ENCODE results near the gene NPHS2.

NPHS2 gene

GRCh38 chr1:179554427-179554826, 21.3 kb downstream of the NPHS2 start:
- Histone ChIP-seq H3K79me2 (ENCODE audit: control insufficient read depth, low read length) (no peaks in the 10 kb centered on the region), H3K9me2 (replicated peaks; ENCODE audit: control insufficient read depth, low read length) (no peaks in the 10 kb centered on the region), H3K27ac (ENCODE audit: low read depth, low read length) (no peak overlapping the region), H3K4me3 (ENCODE audit: low read length) (no peak overlapping the region), H3K27me3 (ENCODE audit: control insufficient read depth, low read length) (peaks cover 4% of the 10 kb centered on the region), H3K9me3 (ENCODE audit: control insufficient read depth, insufficient read depth, low read length) (no peaks in the 10 kb centered on the region), H3F3A (ENCODE audit: control insufficient read depth, insufficient read depth) (no peaks in the 10 kb centered on the region), H4K20me1 (ENCODE audit: control insufficient read depth, insufficient read depth, low read depth, low read length) (no peaks in the 10 kb centered on the region), H3K4me2 (ENCODE audit: low read length) (no peak overlapping the region), H3K36me3 (ENCODE audit: control insufficient read depth, low read length) (no peaks in the 10 kb centered on the region), H3K4me1 (ENCODE audit: control insufficient read depth, low read length) (no peaks in the 10 kb centered on the region)
- TF ChIP-seq CTCF (IDR thresholded peaks at IDR 0.05; ENCODE audit: low read depth, low read length, poor library complexity, severe bottlenecking): no peak
- TF ChIP-seq EZH2phosphoT487 (IDR thresholded peaks at IDR 0.05; ENCODE audit: borderline replicate concordance, low read length): no peak

GRCh38 chr1:179550746-179551682, 24.7 kb downstream of the NPHS2 start:
- Histone ChIP-seq H3F3A (ENCODE audit: control insufficient read depth, insufficient read depth) (no peaks in the 10 kb centered on the region), H3K4me3 (ENCODE audit: low read length) (no peak overlapping the region), H3K27me3 (ENCODE audit: control insufficient read depth, low read length) (no peaks in the 10 kb centered on the region), H3K79me2 (ENCODE audit: control insufficient read depth, low read length) (no peaks in the 10 kb centered on the region), H3K36me3 (ENCODE audit: control insufficient read depth, low read length) (no peaks in the 10 kb centered on the region), H4K20me1 (ENCODE audit: control insufficient read depth, insufficient read depth, low read depth, low read length) (no peaks in the 10 kb centered on the region), H3K4me1 (ENCODE audit: control insufficient read depth, low read length) (no peaks in the 10 kb centered on the region), H3K27ac (ENCODE audit: low read depth, low read length) (no peak overlapping the region), H3K9me2 (replicated peaks; ENCODE audit: control insufficient read depth, low read length) (no peaks in the 10 kb centered on the region), H3K9me3 (ENCODE audit: control insufficient read depth, insufficient read depth, low read length) (no peaks in the 10 kb centered on the region), H3K4me2 (ENCODE audit: low read length) (no peak overlapping the region)
- no peak for TF ChIP-seq CTCF (IDR thresholded peaks at IDR 0.05; ENCODE audit: low read depth, low read length, poor library complexity, severe bottlenecking)
- no peak for TF ChIP-seq EZH2phosphoT487 (IDR thresholded peaks at IDR 0.05; ENCODE audit: borderline replicate concordance, low read length)

GRCh38 chr1:179549368-179549700, 26.4 kb downstream of the NPHS2 start:
- no peaks in the 10 kb centered on the region for H3K27me3 ChIP-seq (ENCODE audit: control insufficient read depth, low read length)
- TF ChIP-seq CTCF (IDR thresholded peaks at IDR 0.05; ENCODE audit: low read depth, low read length, poor library complexity, severe bottlenecking): no peak
- no peak for TF ChIP-seq EZH2phosphoT487 (IDR thresholded peaks at IDR 0.05; ENCODE audit: borderline replicate concordance, low read length)
- no peak overlapping the region for H3K4me3 ChIP-seq (ENCODE audit: low read length)
- H3K79me2 ChIP-seq (ENCODE audit: control insufficient read depth, low read length): no peaks in the 10 kb centered on the region
- no peaks in the 10 kb centered on the region for H3F3A ChIP-seq (ENCODE audit: control insufficient read depth, insufficient read depth)
- no peak overlapping the region for H3K4me2 ChIP-seq (ENCODE audit: low read length)
- no peaks in the 10 kb centered on the region for H4K20me1 ChIP-seq (ENCODE audit: control insufficient read depth, insufficient read depth, low read depth, low read length)
- no peaks in the 10 kb centered on the region for H3K4me1 ChIP-seq (ENCODE audit: control insufficient read depth, low read length)
- H3K9me3 ChIP-seq (ENCODE audit: control insufficient read depth, insufficient read depth, low read length): no peaks in the 10 kb centered on the region
- H3K27ac ChIP-seq (ENCODE audit: low read depth, low read length): no peak overlapping the region
- H3K36me3 ChIP-seq (ENCODE audit: control insufficient read depth, low read length): no peaks in the 10 kb centered on the region
- no peaks in the 10 kb centered on the region for H3K9me2 ChIP-seq (replicated peaks; ENCODE audit: control insufficient read depth, low read length)

All from DOHH2 (cell line).